ENCODE data around the gene MRPL37.

- TF ChIP-seq, protein P1, sequence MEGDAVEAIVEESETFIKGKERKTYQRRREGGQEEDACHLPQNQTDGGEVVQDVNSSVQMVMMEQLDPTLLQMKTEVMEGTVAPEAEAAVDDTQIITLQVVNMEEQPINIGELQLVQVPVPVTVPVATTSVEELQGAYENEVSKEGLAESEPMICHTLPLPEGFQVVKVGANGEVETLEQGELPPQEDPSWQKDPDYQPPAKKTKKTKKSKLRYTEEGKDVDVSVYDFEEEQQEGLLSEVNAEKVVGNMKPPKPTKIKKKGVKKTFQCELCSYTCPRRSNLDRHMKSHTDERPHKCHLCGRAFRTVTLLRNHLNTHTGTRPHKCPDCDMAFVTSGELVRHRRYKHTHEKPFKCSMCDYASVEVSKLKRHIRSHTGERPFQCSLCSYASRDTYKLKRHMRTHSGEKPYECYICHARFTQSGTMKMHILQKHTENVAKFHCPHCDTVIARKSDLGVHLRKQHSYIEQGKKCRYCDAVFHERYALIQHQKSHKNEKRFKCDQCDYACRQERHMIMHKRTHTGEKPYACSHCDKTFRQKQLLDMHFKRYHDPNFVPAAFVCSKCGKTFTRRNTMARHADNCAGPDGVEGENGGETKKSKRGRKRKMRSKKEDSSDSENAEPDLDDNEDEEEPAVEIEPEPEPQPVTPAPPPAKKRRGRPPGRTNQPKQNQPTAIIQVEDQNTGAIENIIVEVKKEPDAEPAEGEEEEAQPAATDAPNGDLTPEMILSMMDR (IDR thresholded peaks at IDR 0.05; ENCODE audit: control extremely low read depth in 1 of 3, insufficient read depth in 1 of 3, low read depth in 1 of 3, low read length in 3 of 3) = no peak
- TF ChIP-seq RXRA (IDR thresholded peaks at IDR 0.05; ENCODE audit: insufficient read depth, low read depth, low read length) = no peak
- TF ChIP-seq CHD2 (IDR thresholded peaks at IDR 0.05; ENCODE audit: low read length) = no peak
- TF ChIP-seq HDAC6 (IDR thresholded peaks at IDR 0.05; ENCODE audit: low read depth, low read length) = no peak
- no peak for TF ChIP-seq POLR2A (IDR thresholded peaks at IDR 0.05; ENCODE audit: control extremely low read depth in 1 of 2, low read depth in 2 of 2, low read length in 2 of 2)
- TF ChIP-seq CHD1 (IDR thresholded peaks at IDR 0.05; ENCODE audit: low read depth, low read length) = no peak
- no peak for TF ChIP-seq CEBPB (IDR thresholded peaks at IDR 0.05; ENCODE audit: low read depth, low read length)
- no peak for TF ChIP-seq JUN (IDR thresholded peaks at IDR 0.05; ENCODE audit: low read depth, low read length)
- no peak for TF ChIP-seq KDM1A (IDR thresholded peaks at IDR 0.05; ENCODE audit: borderline replicate concordance, low read length)
- no peak for TF ChIP-seq PHF8 (conservative IDR thresholded peaks at IDR 0.05; ENCODE audit: low read depth, low read length)
- no peak for TF ChIP-seq HDAC2 (IDR thresholded peaks at IDR 0.05; ENCODE audit: borderline replicate concordance in 1 of 2, low read depth in 2 of 2, low read length in 2 of 2)
Measured at GRCh38 chr1:54156986-54157385, 43.0 kb upstream of the MRPL37 start.

All from H1 (cell line).